HEK293T (cell line): ENCODE measurements around the gene RPL14.
"Not testable (repeated sequence)": the region's sequence is repeated elsewhere in the genome, so short reads cannot be mapped to it uniquely, and the experiment has no call there.

Experiments used
- CTCF ChIA-PET: fragments of 350-600 bp; formaldehyde crosslinking; extraction: SDS; loops from one replicate; lab custom pipeline; 2021; ENCODE audit warnings: antibody characterized with exemption, inconsistent platforms; lab: Yijun Ruan, JAX
- POLR2A ChIA-PET: fragments of 350-600 bp; formaldehyde crosslinking; extraction: SDS; loops from one replicate; lab custom pipeline; 2020; ENCODE audit warnings: antibody characterized with exemption, inconsistent platforms; lab: Yijun Ruan, JAX
- DNase-seq: peaks from one replicate; pipeline ENCODE4 v3.0.0; 2012; ENCODE audit warnings: mixed read lengths; ENCODE audit errors: extremely low spot score
- ARNT ChIP-seq: fragments of 450-650 bp; IDR thresholded peaks from 2 replicates; pipeline ENCODE4 v1.6.1; 2017; ENCODE audit warnings: mild to moderate bottlenecking
- BHLHE40 ChIP-seq: fragments of 450-650 bp; IDR thresholded peaks from 2 replicates; pipeline ENCODE4 v1.6.1; 2016; ENCODE audit warnings: mild to moderate bottlenecking, moderate library complexity, borderline replicate concordance
- CTBP1 ChIP-seq: fragments of 450-650 bp; IDR thresholded peaks from 2 replicates; pipeline ENCODE4 v1.6.1; 2016; ENCODE audit warnings: borderline replicate concordance
- ELF4 ChIP-seq: fragments of 450-650 bp; IDR thresholded peaks from 2 replicates; pipeline ENCODE4 v1.6.1; 2017; ENCODE audit warnings: antibody characterized with exemption
- FOXA1 ChIP-seq: fragments of 450-650 bp; IDR thresholded peaks from 2 replicates; pipeline ENCODE4 v1.6.1; 2016; ENCODE audit warnings: mild to moderate bottlenecking
- FOXK2 ChIP-seq: fragments of 450-650 bp; IDR thresholded peaks from 2 replicates; pipeline ENCODE4 v1.6.1; 2016; ENCODE audit warnings: mild to moderate bottlenecking
- FOXM1 ChIP-seq: fragments of 450-650 bp; IDR thresholded peaks from 2 replicates; pipeline ENCODE4 v1.6.1; 2017; ENCODE audit warnings: mild to moderate bottlenecking, borderline replicate concordance
- HDGF ChIP-seq: fragments of 450-650 bp; IDR thresholded peaks from 2 replicates; pipeline ENCODE4 v1.6.1; 2017; ENCODE audit warnings: antibody characterized with exemption, borderline replicate concordance
- L3MBTL2 ChIP-seq: fragments of 450-650 bp; conservative IDR thresholded peaks from 2 replicates; pipeline ENCODE4 v1.6.1; 2016; ENCODE audit warnings: mild to moderate bottlenecking
- LEF1 ChIP-seq: fragments of 450-650 bp; IDR thresholded peaks from 2 replicates; pipeline ENCODE4 v1.6.1; 2017; ENCODE audit warnings: mild to moderate bottlenecking, borderline replicate concordance
- NFRKB ChIP-seq: fragments of 450-650 bp; IDR thresholded peaks from 2 replicates; pipeline ENCODE4 v1.6.1; 2016; ENCODE audit warnings: mild to moderate bottlenecking, moderate library complexity
- PKNOX1 ChIP-seq: fragments of 450-650 bp; IDR thresholded peaks from 2 replicates; pipeline ENCODE4 v1.6.1; 2016
- SP1 ChIP-seq: fragments of 450-650 bp; IDR thresholded peaks from 2 replicates; pipeline ENCODE4 v1.6.1; 2017
- SUZ12 ChIP-seq: fragments of 450-650 bp; IDR thresholded peaks from 2 replicates; pipeline ENCODE4 v1.6.1; 2016; ENCODE audit warnings: mild to moderate bottlenecking
- TARDBP ChIP-seq: fragments of 450-650 bp; IDR thresholded peaks from 2 replicates; pipeline ENCODE4 v1.6.1; 2016
- ZNF384 ChIP-seq: fragments of 450-650 bp; IDR thresholded peaks from 2 replicates; pipeline ENCODE4 v1.6.1; 2016

The RPL14 gene

GRCh38 chr3:40456279-40456939, 730 bp upstream of the RPL14 start:
- no peak for DNase-seq
- ChIA-PET POLR2A (interaction anchor here (0.5 to 2.0 kb wide), 12 partner anchors 9 to 130 kb away, joined by 3 to 17 read pairs (median 4); partner anchors contain the start of genes ZNF619, ZNF620 and ZNF621), CTCF (no interaction called here)
- TF ChIP-seq SP1 = no peak
- TF ChIP-seq ZNF384 = peak; percentile 75; the same call in 1 of the 2 replicates
- no peak for TF ChIP-seq LEF1
- TF ChIP-seq L3MBTL2 = no peak
- no peak for TF ChIP-seq ARNT
- TF ChIP-seq PKNOX1 = no peak
- TF ChIP-seq TARDBP = no peak

GRCh38 chr3:40458473-40458872, 1.3 kb downstream of the RPL14 start:
- no peak for DNase-seq
- ChIA-PET POLR2A (interaction anchor here (2.0 kb wide), 1 partner anchor 47 kb away, joined by 17 read pairs; the partner anchor contains the start of gene ZNF620), CTCF (no interaction called here)
- no peak for TF ChIP-seq CTBP1
- no peak for TF ChIP-seq FOXK2
- no peak for TF ChIP-seq PKNOX1
- TF ChIP-seq TARDBP = no peak

- CTCF ChIA-PET, DNase-seq, POLR2A ChIA-PET: not testable (repeated sequence)
These were observed 3.3 kb downstream of the RPL14 start for GRCh38 chr3:40460481-40460880.

- ChIA-PET POLR2A (no interaction called here), CTCF (no interaction called here)
- no peak for DNase-seq
- TF ChIP-seq SP1 (no peak), LEF1 (no peak), L3MBTL2 (no peak), ELF4 (0 out of 2 replicates have a peak, but pooled peaks have one; percentile 13)
These were observed 4.0 kb downstream of the RPL14 start for GRCh38 chr3:40461161-40461560.

GRCh38 chr3:40462838-40463237, 5.7 kb downstream of the RPL14 start:
- POLR2A ChIA-PET = interaction anchor here (1.2 kb wide), 1 partner anchor 43 kb away, joined by 3 read pairs; the partner anchor contains the start of gene ZNF620
- DNase-seq, CTCF ChIA-PET: not testable (repeated sequence)

- no peak for TF ChIP-seq SP1
- no peak for TF ChIP-seq ARNT
- no peak for TF ChIP-seq FOXA1
- no peak for TF ChIP-seq SUZ12
- TF ChIP-seq L3MBTL2 = no peak
- TF ChIP-seq NFRKB = no peak
- no peak for TF ChIP-seq PKNOX1
- no peak for TF ChIP-seq TARDBP
- no peak for TF ChIP-seq FOXK2
- TF ChIP-seq LEF1 = no peak
- TF ChIP-seq FOXM1 = no peak
- TF ChIP-seq HDGF = no peak
- no peak for TF ChIP-seq BHLHE40
- no peak for TF ChIP-seq ZNF384
- TF ChIP-seq ELF4 = no peak
- TF ChIP-seq CTBP1 = no peak
- no peak for DNase-seq
- ChIA-PET POLR2A (interaction anchor here (1.1 to 1.2 kb wide), 2 partner anchors 13 to 42 kb away, joined by 3 read pairs; partner anchors contain the start of genes ZNF619 and ZNF620), CTCF (no interaction called here)
These were observed 6.4 kb downstream of the RPL14 start for GRCh38 chr3:40463579-40463978.

- TF ChIP-seq BHLHE40 (no peak), ELF4 (peak; percentile 21; the same call in 1 of the 2 replicates)
- no peak for DNase-seq
- ChIA-PET POLR2A (interaction anchor here (1.0 to 1.4 kb wide), 3 partner anchors 7 to 12 kb away, joined by 3 to 11 read pairs (median 3); partner anchors contain the start of genes RPL14 and ZNF619), CTCF (no interaction called here)
These were observed 7.4 kb downstream of the RPL14 start for GRCh38 chr3:40464339-40465110.
